Measurements from ENCODE around the gene TXNDC17.

- TF ChIP-seq YY1 (IDR thresholded peaks at IDR 0.05; ENCODE audit: insufficient read depth, insufficient read length) (no peak), SUZ12 (IDR thresholded peaks at IDR 0.05; ENCODE audit: extremely low read depth, insufficient read depth, insufficient read length) (no peak), ZNF274 (IDR thresholded peaks at IDR 0.05; ENCODE audit: low read depth, low read length) (no peak)
Measured at GRCh38 chr17:6686026-6686425, 45.2 kb downstream of the TXNDC17 start.

Data from NT2/D1 (cell line).